Breast epithelium (tissue), 4 donors: ENCODE results near the gene NTSR1. TPM values are rescaled to one million over a fixed set of nuclear protein-coding genes. Genes with fewer than 3 reads are reported as not detected.

Experiments
- DNase-seq, 2 donors: peaks; one replicate each; pipeline ENCODE4 v3.0.0-alpha.2; 2019; ENCODE audit warnings: low spot score in 2 of 2
- H3K27ac ChIP-seq, 2 donors: fragments of 200-600 bp; sonication (generic) in 1 of 2; one replicate each; pipeline ENCODE4 v1.5.1; 2016 to 2019; ENCODE audit warnings: mild to moderate bottlenecking in 1 of 2
- H3K27me3 ChIP-seq, 2 donors: fragments of 200-600 bp; sonication (generic) in 1 of 2; one replicate each; pipeline versions ENCODE4 v1.5.1 to v1.6.0; 2017 to 2019; ENCODE audit warnings: control low read depth in 1 of 2, mild to moderate bottlenecking in 1 of 2
- H3K36me3 ChIP-seq: fragments of 200-600 bp; one replicate; pipeline ENCODE4 v1.5.1; 2019
- H3K4me1 ChIP-seq, 2 donors: fragments of 200-600 bp; sonication (generic); one replicate each; pipeline ENCODE4 v1.5.1; 2016 to 2019; ENCODE audit warnings: control low read depth in 1 of 2
- H3K4me3 ChIP-seq, 3 donors: fragments of 200-600 bp; sonication (generic); 1 replicate in 2 of 3; 2 replicates in 1 of 3; pipeline ENCODE4 v1.5.1; 2016 to 2019; ENCODE audit warnings: mild to moderate bottlenecking in 3 of 3, moderate library complexity in 2 of 3
- H3K9me3 ChIP-seq, 2 donors: fragments of 200-600 bp; sonication (generic) in 1 of 2; one replicate each; pipeline ENCODE4 v1.5.1; 2016 to 2019; ENCODE audit warnings: control low read depth in 1 of 2
- POLR2A ChIP-seq: fragments of 450-650 bp; IDR thresholded peaks from one replicate; pipeline ENCODE4 v1.6.1; 2016; ENCODE audit warnings: antibody characterized with exemption, mild to moderate bottlenecking, moderate library complexity
- POLR2AphosphoS5 ChIP-seq, 3 donors: sonication (generic); formaldehyde crosslinking; IDR thresholded peaks; one replicate each; pipeline ENCODE4 v1.6.1; 2017; ENCODE audit warnings: antibody characterized with exemption in 3 of 3
- intact Hi-C: fragments of 100-400 bp; cut with DNase I; formaldehyde crosslinking; loops from one replicate; pipeline ENCODE4 v1.15.1; 2023; ENCODE audit warnings: low total_unique reads
- total RNA-seq, 3 donors: library from RNA; depleted of rRNA; stranded (reverse); fragments of >200 nt; gene quantifications; one replicate each; pipeline ENCODE4 v1.1.0, GENCODE V29; 2016
- TF ChIP-seq, protein P1 (sequence below), 3 donors: fragments of 450-650 bp; IDR thresholded peaks; one replicate each; pipeline ENCODE4 v1.5.1; 2016 to 2017; ENCODE audit warnings: antibody characterized with exemption in 3 of 3, mild to moderate bottlenecking in 3 of 3, moderate library complexity in 3 of 3

Gene NTSR1
- total RNA-seq, 3 donors from 2014 or later = under 0.01 TPM; not detected in 2

DNA sequence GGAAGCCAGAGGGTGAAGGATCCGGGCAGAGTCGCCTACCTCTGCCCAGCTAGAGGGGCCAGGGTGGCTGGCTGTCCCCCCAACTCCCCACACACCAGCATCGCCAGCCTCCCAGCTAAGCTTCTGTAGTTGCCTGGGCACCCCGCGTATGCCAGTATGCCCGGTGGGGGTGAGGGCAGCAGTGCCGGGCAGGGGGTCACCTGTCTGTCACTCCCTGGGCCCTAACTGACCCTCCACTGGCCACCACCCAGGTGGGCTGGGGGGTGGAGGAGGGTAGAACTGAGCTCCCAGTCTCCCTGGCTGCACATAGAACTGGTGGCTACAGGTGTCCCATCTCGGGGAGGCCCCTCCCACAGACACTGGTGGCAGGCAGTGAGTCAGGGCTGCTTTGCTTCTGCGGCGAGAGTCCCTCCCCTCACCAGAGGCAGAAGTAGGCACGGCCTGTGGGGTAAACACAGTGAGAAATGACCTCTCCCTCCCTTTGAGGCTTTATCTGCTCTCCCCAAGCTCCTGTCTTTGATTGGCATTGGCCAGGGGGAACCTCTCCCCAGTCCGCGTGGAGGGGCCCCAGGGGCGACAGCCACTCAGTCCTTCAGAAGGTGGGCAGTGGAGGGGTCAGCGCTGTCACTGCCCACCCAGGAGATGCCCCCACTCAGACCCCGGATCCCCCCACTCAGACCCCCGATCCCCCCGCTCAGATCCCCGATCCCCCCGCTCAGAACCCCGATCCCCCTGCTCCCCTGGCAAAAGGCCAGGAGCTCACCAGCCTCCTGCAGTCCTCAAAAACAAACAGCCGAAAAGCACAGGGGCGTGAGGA is 2.5 kb downstream of the NTSR1 start:
- Histone ChIP-seq H3K4me1 (no peaks in the 10 kb centered on the region), H3K4me3 (no peak overlapping the region), H3K27ac (no peak overlapping the region), H3K27me3 (peaks cover 4 to 58% of the 10 kb centered on the region in 2 donors), H3K36me3 (no peaks in the 10 kb centered on the region), H3K9me3 (no peaks in the 10 kb centered on the region)
- no peak for TF ChIP-seq POLR2A
- TF ChIP-seq, protein P1, sequence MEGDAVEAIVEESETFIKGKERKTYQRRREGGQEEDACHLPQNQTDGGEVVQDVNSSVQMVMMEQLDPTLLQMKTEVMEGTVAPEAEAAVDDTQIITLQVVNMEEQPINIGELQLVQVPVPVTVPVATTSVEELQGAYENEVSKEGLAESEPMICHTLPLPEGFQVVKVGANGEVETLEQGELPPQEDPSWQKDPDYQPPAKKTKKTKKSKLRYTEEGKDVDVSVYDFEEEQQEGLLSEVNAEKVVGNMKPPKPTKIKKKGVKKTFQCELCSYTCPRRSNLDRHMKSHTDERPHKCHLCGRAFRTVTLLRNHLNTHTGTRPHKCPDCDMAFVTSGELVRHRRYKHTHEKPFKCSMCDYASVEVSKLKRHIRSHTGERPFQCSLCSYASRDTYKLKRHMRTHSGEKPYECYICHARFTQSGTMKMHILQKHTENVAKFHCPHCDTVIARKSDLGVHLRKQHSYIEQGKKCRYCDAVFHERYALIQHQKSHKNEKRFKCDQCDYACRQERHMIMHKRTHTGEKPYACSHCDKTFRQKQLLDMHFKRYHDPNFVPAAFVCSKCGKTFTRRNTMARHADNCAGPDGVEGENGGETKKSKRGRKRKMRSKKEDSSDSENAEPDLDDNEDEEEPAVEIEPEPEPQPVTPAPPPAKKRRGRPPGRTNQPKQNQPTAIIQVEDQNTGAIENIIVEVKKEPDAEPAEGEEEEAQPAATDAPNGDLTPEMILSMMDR (IDR thresholded peaks at IDR 0.05) = no peak
- TF ChIP-seq POLR2AphosphoS5 (IDR thresholded peaks at IDR 0.05) = no peak
- intact Hi-C loops = loop anchor here (1.0 kb wide), 1 partner anchor 30 kb away; no protein-coding TSS in a partner anchor
- no peak for DNase-seq

DNA sequence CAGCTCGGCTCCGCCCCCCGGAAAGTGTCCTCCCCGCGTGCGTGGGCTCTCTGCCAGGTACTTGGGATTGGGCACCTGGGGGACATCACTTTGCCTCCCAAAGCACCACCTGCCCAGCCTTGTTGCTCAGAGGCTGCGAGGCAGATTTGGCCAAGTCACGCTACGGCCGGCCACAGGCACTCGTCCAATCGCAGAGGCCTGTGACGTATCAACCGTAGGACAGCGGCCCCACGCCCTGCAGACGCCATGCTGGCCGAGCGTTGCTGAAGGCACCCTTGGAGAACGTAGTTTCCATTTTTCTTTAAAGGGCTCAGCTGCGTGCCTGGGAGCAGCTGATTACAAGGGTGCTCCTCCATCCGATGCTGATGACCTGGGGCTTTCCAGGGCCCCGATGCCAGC is 3.1 kb downstream of the NTSR1 start:
- no peaks in the 10 kb centered on the region for H3K4me1 ChIP-seq
- no peak overlapping the region for H3K4me3 ChIP-seq
- TF ChIP-seq POLR2AphosphoS5 (IDR thresholded peaks at IDR 0.05) (no peak), POLR2A (no peak)
- TF ChIP-seq, protein P1 (IDR thresholded peaks at IDR 0.05) = no peak
- no peak overlapping the region for H3K27ac ChIP-seq
- intact Hi-C loops = loop anchor here (1.0 kb wide), 1 partner anchor 30 kb away; no protein-coding TSS in a partner anchor
- peaks cover 4 to 57% of the 10 kb centered on the region in 2 donors for H3K27me3 ChIP-seq
- H3K36me3 ChIP-seq = no peaks in the 10 kb centered on the region
- no peaks in the 10 kb centered on the region for H3K9me3 ChIP-seq
- DNase-seq = no peak

DNA sequence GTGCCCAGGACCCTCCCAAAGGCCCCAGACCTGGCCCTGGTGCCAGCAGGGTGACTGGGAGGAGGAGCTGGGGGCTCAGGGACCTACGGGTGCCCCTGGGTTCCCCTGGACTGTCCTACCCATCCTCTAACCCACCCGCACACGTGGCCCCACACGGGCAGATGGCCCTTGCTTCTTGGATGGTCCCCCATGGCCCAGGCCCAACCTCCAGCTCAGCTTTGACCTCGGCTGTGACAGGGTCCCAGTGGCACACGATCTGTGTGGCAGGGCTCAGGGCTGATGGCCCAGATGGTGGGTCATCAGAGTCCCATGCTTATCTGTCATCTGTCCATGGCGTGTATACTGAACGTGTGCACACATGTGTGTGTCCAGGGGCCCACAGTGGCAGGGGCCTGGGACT is 4.0 kb downstream of the NTSR1 start:
- no peak overlapping the region for H3K4me3 ChIP-seq
- intact Hi-C loops = no loop called here
- peaks cover 0 to 56% of the 10 kb centered on the region in 2 donors for H3K27me3 ChIP-seq

DNA sequence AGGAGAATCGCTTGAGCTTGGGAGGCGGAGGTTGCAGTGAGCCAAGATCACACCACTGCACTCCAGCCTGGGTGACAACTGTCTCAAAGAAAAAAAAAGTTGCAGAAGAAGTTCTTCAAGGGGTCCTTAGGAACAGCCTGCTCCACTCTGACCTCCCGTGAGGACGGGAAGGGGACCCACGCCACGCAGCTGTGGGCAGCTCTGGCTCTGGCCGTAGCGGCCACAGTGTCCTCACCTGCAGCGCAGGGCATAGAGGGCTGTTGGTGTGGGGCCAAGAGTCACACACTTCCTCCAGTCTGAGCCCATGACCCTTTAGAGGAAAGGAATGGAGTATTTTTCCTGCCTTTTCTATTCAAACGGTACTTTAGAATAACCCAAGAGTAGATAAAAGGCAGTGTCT is 5.4 kb downstream of the NTSR1 start:
- no peaks in the 10 kb centered on the region for H3K9me3 ChIP-seq
- no peaks in the 10 kb centered on the region for H3K36me3 ChIP-seq
- H3K4me3 ChIP-seq = no peak overlapping the region
- peaks cover 0 to 53% of the 10 kb centered on the region in 2 donors for H3K27me3 ChIP-seq
- no peak overlapping the region for H3K27ac ChIP-seq
- intact Hi-C loops = no loop called here
- TF ChIP-seq POLR2AphosphoS5 (IDR thresholded peaks at IDR 0.05) (no peak), POLR2A (no peak)
- TF ChIP-seq, protein P1 (IDR thresholded peaks at IDR 0.05) = no peak
- no peak for DNase-seq
- H3K4me1 ChIP-seq = no peaks in the 10 kb centered on the region

More for the DNA sequence above, 4.0 kb downstream of the NTSR1 start:
- TF ChIP-seq POLR2AphosphoS5 (IDR thresholded peaks at IDR 0.05) = no peak
- TF ChIP-seq, protein P1 (IDR thresholded peaks at IDR 0.05) = no peak
- DNase-seq = no peak
- Histone ChIP-seq H3K27ac (no peak overlapping the region), H3K36me3 (no peaks in the 10 kb centered on the region), H3K4me1 (no peaks in the 10 kb centered on the region), H3K9me3 (no peaks in the 10 kb centered on the region)

DNA sequence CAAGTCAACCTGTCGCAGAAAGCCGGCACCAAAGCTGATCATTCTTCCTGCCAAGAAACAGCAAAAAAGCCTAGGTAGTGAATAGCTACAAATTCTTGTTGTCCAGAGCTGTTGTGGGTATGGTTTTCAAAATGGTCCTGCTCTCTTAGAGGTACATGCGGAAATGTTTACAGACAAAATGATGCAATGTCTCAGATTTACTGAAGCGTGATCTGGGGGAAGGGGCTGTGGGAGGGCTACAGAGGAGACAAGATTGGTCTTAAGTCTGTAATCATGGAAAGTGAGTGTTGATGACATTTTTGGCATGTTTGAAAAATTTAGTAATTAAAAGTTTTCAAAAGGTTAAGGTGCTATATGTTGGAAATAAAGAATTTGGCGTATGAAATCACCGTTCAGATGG is 6.2 kb downstream of the NTSR1 start:
- H3K4me1 ChIP-seq = no peaks in the 10 kb centered on the region
- TF ChIP-seq POLR2A (no peak), POLR2AphosphoS5 (IDR thresholded peaks at IDR 0.05) (no peak)
- TF ChIP-seq, protein P1 (IDR thresholded peaks at IDR 0.05) = no peak
- H3K9me3 ChIP-seq = no peaks in the 10 kb centered on the region
- no peak for DNase-seq
- intact Hi-C loops = loop anchor here (5.0 kb wide), 1 partner anchor 463 kb away; no protein-coding TSS in a partner anchor
- H3K27me3 ChIP-seq = peaks cover 0 to 45% of the 10 kb centered on the region in 2 donors
- no peak overlapping the region for H3K27ac ChIP-seq
- H3K36me3 ChIP-seq = no peaks in the 10 kb centered on the region
- no peak overlapping the region for H3K4me3 ChIP-seq
